ENCODE data around the gene BRSK2.

- TF ChIP-seq POLR2A (IDR thresholded peaks at IDR 0.05) (no peak), CTCF (IDR thresholded peaks at IDR 0.05) (no peak)
Observed at GRCh38 chr11:1440066-1440465, 50.3 kb downstream of the BRSK2 start.
